A549 (cell line): Measurements from ENCODE around the gene CARD11. TPM values are rescaled to one million over a fixed set of nuclear protein-coding genes. Genes with fewer than 3 reads are reported as not detected.

Experiments
- ATAC-seq, 2 experiments: fragments of 200-7000 bp in 1 of 2; fragments of >200 bp in 1 of 2; cut with Nextera tagmentation in 1 of 2; cut with Tn5 transposase in 1 of 2; 3 replicates each; pipeline versions ENCODE4 v1.8.0 to v1.9.1; 2018 to 2020; ENCODE audit warnings: mild to moderate bottlenecking in 1 of 2, moderate library complexity in 1 of 2
- CTCF ChIA-PET: fragments of 300-600 bp; sonication (Branson Sonifier 250); formaldehyde crosslinking; extraction: SDS; loops from one replicate; lab custom pipeline; 2021; ENCODE audit warnings: antibody characterized with exemption, inconsistent platforms; lab: Yijun Ruan, JAX
- POLR2A ChIA-PET: fragments of 350-600 bp; formaldehyde crosslinking; extraction: SDS; loops from one replicate; lab custom pipeline; 2021; ENCODE audit warnings: antibody characterized with exemption, inconsistent platforms; lab: Yijun Ruan, JAX
- DNase-seq, 2 experiments: peaks; one replicate each; pipeline versions ENCODE4 v3.0.0 to v3.0.0-alpha.2; 2011 to 2016; ENCODE audit warnings: low read depth in 1 of 2, low spot score in 1 of 2
- FAIRE-seq: peaks from 2 replicates; lab custom pipeline; 2011; peaks lifted over from hg19 to GRCh38; lab: Jason Lieb, UNC
- H3K27ac ChIP-seq, 2 experiments: fragments of >200 bp; sonication (Bioruptor Twin); formaldehyde crosslinking; 3 replicates each; pipeline ENCODE4 v1.5.1; 2016 to 2017
- H3K4me1 ChIP-seq: fragments of >200 bp; sonication (Bioruptor Twin); formaldehyde crosslinking; 3 replicates; pipeline ENCODE4 v1.6.1; 2016
- H3K4me2 ChIP-seq: fragments of >200 bp; sonication (Bioruptor Twin); formaldehyde crosslinking; 3 replicates; pipeline ENCODE4 v1.6.1; 2016
- H3K4me3 ChIP-seq: fragments of >200 bp; sonication (Bioruptor Twin); formaldehyde crosslinking; 3 replicates; pipeline ENCODE4 v1.5.1; 2016
- H3K9me3 ChIP-seq: fragments of >200 bp; sonication (Bioruptor Twin); formaldehyde crosslinking; 3 replicates; pipeline ENCODE4 v1.6.1; 2016
- ATOH8 ChIP-seq: fragments of 250-450 bp; sonication (Bioruptor Pico); IDR thresholded peaks from 2 replicates; pipeline ENCODE4 v1.5.0; 2020; ENCODE audit warnings: low read depth, mild to moderate bottlenecking, moderate library complexity
- BHLHE40 ChIP-seq: IDR thresholded peaks from 2 replicates; pipeline ENCODE4 v1.6.1; 2012; ENCODE audit warnings: low read depth, low read length, inconsistent platforms
- CEBPB ChIP-seq, 2 experiments: fragments of >200 bp in 1 of 2; sonication (Bioruptor Twin) in 1 of 2; formaldehyde crosslinking in 1 of 2; IDR thresholded peaks; 2 replicates each; pipeline ENCODE4 v1.6.1; 2012 to 2016
- CHD2 ChIP-seq: fragments of 150-350 bp; IDR thresholded peaks from 2 replicates; pipeline ENCODE4 v1.6.1; 2014; ENCODE audit warnings: low read length; ENCODE audit not compliant: partially characterized antibody
- CHD4 ChIP-seq: fragments of 200-600 bp; sonication (generic); IDR thresholded peaks from 2 replicates; pipeline ENCODE4 v1.6.1; 2016; ENCODE audit warnings: antibody characterized with exemption, mild to moderate bottlenecking, borderline replicate concordance
- EHF ChIP-seq: fragments of 250-450 bp; sonication (Bioruptor Pico); IDR thresholded peaks from 2 replicates; pipeline ENCODE4 v1.5.0; 2020; ENCODE audit warnings: mild to moderate bottlenecking
- EHMT2 ChIP-seq: fragments of 200-600 bp; sonication (generic); IDR thresholded peaks from 2 replicates; pipeline ENCODE4 v1.6.1; 2016; ENCODE audit warnings: antibody characterized with exemption, low read depth, mild to moderate bottlenecking, moderate library complexity
- FOSB ChIP-seq: fragments of 250-450 bp; sonication (Bioruptor Pico); IDR thresholded peaks from 2 replicates; pipeline ENCODE4 v1.5.0; 2020; ENCODE audit warnings: mild to moderate bottlenecking, moderate library complexity
- GATA3 ChIP-seq: IDR thresholded peaks from 2 replicates; pipeline ENCODE4 v1.6.1; 2012; ENCODE audit warnings: borderline replicate concordance
- HOXB13 ChIP-seq: fragments of 250-450 bp; sonication (Bioruptor Pico); IDR thresholded peaks from 2 replicates; pipeline ENCODE4 v1.5.0; 2020; ENCODE audit warnings: low read depth, mild to moderate bottlenecking, moderate library complexity
- JUN ChIP-seq, 2 experiments: fragments of >200 bp; sonication (Bioruptor Twin); formaldehyde crosslinking; IDR thresholded peaks; 2 replicates in 1 of 2; 3 replicates in 1 of 2; pipeline ENCODE4 v1.6.1; 2016 to 2017
- JUNB ChIP-seq: fragments of >200 bp; sonication (Bioruptor Twin); formaldehyde crosslinking; IDR thresholded peaks from 2 replicates; pipeline ENCODE4 v1.6.1; 2016
- MAFK ChIP-seq: fragments of 450-650 bp; IDR thresholded peaks from 2 replicates; pipeline ENCODE4 v1.6.1; 2014; ENCODE audit not compliant: partially characterized antibody
- NPAS2 ChIP-seq: fragments of 250-450 bp; sonication (Bioruptor Pico); IDR thresholded peaks from 2 replicates; pipeline ENCODE4 v1.8.0; 2022; ENCODE audit warnings: mild to moderate bottlenecking, moderate library complexity, borderline replicate concordance
- NR3C1 ChIP-seq: fragments of >200 bp; sonication (Bioruptor Twin); formaldehyde crosslinking; IDR thresholded peaks from 3 replicates; pipeline ENCODE4 v1.6.1; 2017
- RCOR1 ChIP-seq: fragments of 150-350 bp; IDR thresholded peaks from 2 replicates; pipeline ENCODE4 v1.6.1; 2014; ENCODE audit warnings: antibody characterized with exemption, low read length, low read depth
- RNF2 ChIP-seq: fragments of 200-600 bp; sonication (generic); IDR thresholded peaks from 2 replicates; pipeline ENCODE4 v1.6.1; 2016; ENCODE audit warnings: low read depth, mild to moderate bottlenecking, antibody characterized with exemption, moderate library complexity, borderline replicate concordance
- TP53 ChIP-seq: fragments of 250-450 bp; sonication (Bioruptor Pico); IDR thresholded peaks from 2 replicates; pipeline ENCODE4 v1.5.0; 2021; ENCODE audit warnings: mild to moderate bottlenecking, moderate library complexity
- USF2 ChIP-seq: fragments of 450-650 bp; IDR thresholded peaks from 2 replicates; pipeline ENCODE4 v1.6.1; 2014; ENCODE audit warnings: antibody characterized with exemption
- ZC3H11A ChIP-seq: fragments of 450-650 bp; IDR thresholded peaks from 2 replicates; pipeline ENCODE4 v1.6.1; 2014; ENCODE audit warnings: antibody characterized with exemption, mild to moderate bottlenecking
- ZFP36 ChIP-seq: fragments of 450-650 bp; IDR thresholded peaks from 2 replicates; pipeline ENCODE4 v1.6.1; 2014; ENCODE audit warnings: borderline replicate concordance; ENCODE audit not compliant: partially characterized antibody
- WGBS: methylation state at CpG from one replicate; pipeline ENCODE4 v1.1.6; 2017; ENCODE audit errors: missing lambda C conversion rate; 5-methylcytosine and 5-hydroxymethylcytosine counted together
- polyA plus RNA-seq, 4 experiments: library from polyadenylated mRNA; depleted of rRNA in 3 of 4; stranded (reverse); fragments of >200 nt; fragmentation: RNase III in 1 of 4; extraction: RNeasy Plus Mini Kit Qiagen cat#74134 plus additional on column Dnase treatment in 1 of 4; gene quantifications; 2 replicates in 3 of 4; 3 replicates in 1 of 4; pipeline ENCODE4 v1.2.3, GENCODE V29; 2011 to 2017
- TF ChIP-seq, protein P1 (sequence below): fragments of 200-600 bp; sonication (generic); IDR thresholded peaks from 2 replicates; pipeline ENCODE4 v1.6.1; 2016; ENCODE audit warnings: antibody characterized with exemption, mild to moderate bottlenecking, moderate library complexity

The CARD11 gene
- polyA plus RNA-seq, 2 of the 4 experiments (the other 2 are of a cell fraction): 0.48 to 1.1 TPM

GRCh38 chr7:2878306-2878705 lies 165.4 kb downstream of the CARD11 start:
- ChIA-PET CTCF (interaction anchor here (4.8 to 6.3 kb wide), 2 partner anchors 9 to 13 kb away, joined by 29 to 50 read pairs; no protein-coding TSS in a partner anchor), POLR2A (no interaction called here)
- WGBS: 38% methylated on average over 3 of the region's 3 CpGs
- TF ChIP-seq CEBPB (IDR thresholded peaks at IDR 0.05) (no peak), ZC3H11A (no peak), CHD4 (no peak), JUN (IDR thresholded peaks at IDR 0.05) (no peak), RCOR1 (no peak), NR3C1 (no peak), GATA3 (no peak), TP53 (CRISPR knock-in tag) (no peak), CHD2 (no peak), NPAS2 (CRISPR knock-in tag) (no peak)
- TF ChIP-seq, protein P1, sequence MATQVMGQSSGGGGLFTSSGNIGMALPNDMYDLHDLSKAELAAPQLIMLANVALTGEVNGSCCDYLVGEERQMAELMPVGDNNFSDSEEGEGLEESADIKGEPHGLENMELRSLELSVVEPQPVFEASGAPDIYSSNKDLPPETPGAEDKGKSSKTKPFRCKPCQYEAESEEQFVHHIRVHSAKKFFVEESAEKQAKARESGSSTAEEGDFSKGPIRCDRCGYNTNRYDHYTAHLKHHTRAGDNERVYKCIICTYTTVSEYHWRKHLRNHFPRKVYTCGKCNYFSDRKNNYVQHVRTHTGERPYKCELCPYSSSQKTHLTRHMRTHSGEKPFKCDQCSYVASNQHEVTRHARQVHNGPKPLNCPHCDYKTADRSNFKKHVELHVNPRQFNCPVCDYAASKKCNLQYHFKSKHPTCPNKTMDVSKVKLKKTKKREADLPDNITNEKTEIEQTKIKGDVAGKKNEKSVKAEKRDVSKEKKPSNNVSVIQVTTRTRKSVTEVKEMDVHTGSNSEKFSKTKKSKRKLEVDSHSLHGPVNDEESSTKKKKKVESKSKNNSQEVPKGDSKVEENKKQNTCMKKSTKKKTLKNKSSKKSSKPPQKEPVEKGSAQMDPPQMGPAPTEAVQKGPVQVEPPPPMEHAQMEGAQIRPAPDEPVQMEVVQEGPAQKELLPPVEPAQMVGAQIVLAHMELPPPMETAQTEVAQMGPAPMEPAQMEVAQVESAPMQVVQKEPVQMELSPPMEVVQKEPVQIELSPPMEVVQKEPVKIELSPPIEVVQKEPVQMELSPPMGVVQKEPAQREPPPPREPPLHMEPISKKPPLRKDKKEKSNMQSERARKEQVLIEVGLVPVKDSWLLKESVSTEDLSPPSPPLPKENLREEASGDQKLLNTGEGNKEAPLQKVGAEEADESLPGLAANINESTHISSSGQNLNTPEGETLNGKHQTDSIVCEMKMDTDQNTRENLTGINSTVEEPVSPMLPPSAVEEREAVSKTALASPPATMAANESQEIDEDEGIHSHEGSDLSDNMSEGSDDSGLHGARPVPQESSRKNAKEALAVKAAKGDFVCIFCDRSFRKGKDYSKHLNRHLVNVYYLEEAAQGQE: no peak
- TF ChIP-seq, all 56 proteins: peak for 0
- Histone ChIP-seq H3K9me3 (no peaks in the 10 kb centered on the region), H3K27ac (no peak overlapping the region), H3K4me1 (peaks cover 11% of the 10 kb centered on the region), H3K4me3 (no peak overlapping the region), H3K4me2 (no peak overlapping the region)
- no peak for ATAC-seq
- no peak for DNase-seq
- no peak for FAIRE-seq

DNA sequence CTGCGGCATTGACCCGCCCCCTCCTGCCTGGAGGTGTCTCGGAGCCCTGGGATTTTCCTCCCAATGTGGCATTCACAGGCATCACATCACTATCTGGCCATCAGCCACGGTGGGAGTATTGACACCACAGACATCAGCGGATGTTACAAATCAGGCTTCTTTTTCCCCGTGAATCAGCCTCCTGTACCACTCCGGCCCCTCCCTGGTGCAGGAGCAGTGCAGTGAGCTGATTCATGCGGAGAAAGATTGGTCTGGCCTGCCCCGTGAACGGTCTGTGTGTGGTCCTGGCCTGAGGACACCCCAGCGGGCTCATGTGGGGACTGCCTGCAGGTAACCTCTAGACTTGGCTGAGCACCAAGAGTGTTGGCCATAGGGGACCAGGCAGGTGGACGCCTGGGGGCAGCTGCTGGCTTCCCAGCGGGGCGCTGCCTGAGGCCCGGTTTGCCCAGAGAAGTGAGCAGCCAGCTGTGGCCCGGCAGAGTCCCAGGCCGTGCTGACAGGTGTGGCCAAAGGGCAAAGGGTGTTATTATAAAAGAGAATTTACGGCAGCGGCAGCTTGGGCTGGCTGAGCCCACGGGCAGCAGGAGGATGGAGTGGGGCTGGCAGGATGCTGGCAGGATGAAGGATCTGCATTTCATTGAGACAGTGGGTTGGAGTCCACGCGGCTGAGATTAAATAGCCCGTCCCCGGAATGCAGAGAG lies 167.5 kb downstream of the CARD11 start:
- TF ChIP-seq FOSB (CRISPR knock-in tag) (no peak), CEBPB (IDR thresholded peaks at IDR 0.05) (no peak), BHLHE40 (no peak), JUNB (no peak), RNF2 (no peak), JUN (IDR thresholded peaks at IDR 0.05) (no peak), USF2 (no peak), CHD4 (no peak), HOXB13 (CRISPR knock-in tag) (no peak), EHF (CRISPR knock-in tag) (no peak), EHMT2 (no peak), ZFP36 (no peak), NPAS2 (CRISPR knock-in tag) (no peak), TP53 (CRISPR knock-in tag) (no peak), ATOH8 (no peak), MAFK (no peak)
- TF ChIP-seq, all 56 proteins: peak for 0
- FAIRE-seq (no peak), ATAC-seq (peak; percentile 41 to 44; a peak in 4 of 6 replicates), DNase-seq (peak in 1 of 2 experiments; percentile 26)
- ChIA-PET POLR2A (no interaction called here), CTCF (interaction anchor here (0.6 to 6.3 kb wide), 5 partner anchors 11 to 459 kb away, joined by 3 to 50 read pairs (median 3); no protein-coding TSS in a partner anchor)
- Histone ChIP-seq H3K9me3 (no peaks in the 10 kb centered on the region), H3K4me3 (no peak overlapping the region), H3K4me2 (peak overlapping the region; percentile 24; the same call in 1 of the 3 replicates), H3K27ac (peak overlapping the region in 1 of 2 experiments; percentile 70; a peak in 2 of 6 replicates), H3K4me1 (peaks cover 11% of the 10 kb centered on the region)
- 74% methylated on average over 23 of the region's 24 CpGs for WGBS
